GM19193 (cell line): ENCODE measurements around the gene FBL.

Source experiments
- POLR2A ChIP-seq: IDR thresholded peaks from 4 replicates; pipeline ENCODE4 v1.6.1; 2011; ENCODE audit not compliant: insufficient read depth, insufficient read length; ENCODE audit errors: extremely low read depth

The FBL gene

GRCh38 chr19:39845933-39846677 lies at the start of gene FBL:
FBL (minus strand) TSS chr19:39846379; CDS start chr19:39846300, 79 bp downstream.
- TF ChIP-seq POLR2A, result peak; percentile 91

DNA sequence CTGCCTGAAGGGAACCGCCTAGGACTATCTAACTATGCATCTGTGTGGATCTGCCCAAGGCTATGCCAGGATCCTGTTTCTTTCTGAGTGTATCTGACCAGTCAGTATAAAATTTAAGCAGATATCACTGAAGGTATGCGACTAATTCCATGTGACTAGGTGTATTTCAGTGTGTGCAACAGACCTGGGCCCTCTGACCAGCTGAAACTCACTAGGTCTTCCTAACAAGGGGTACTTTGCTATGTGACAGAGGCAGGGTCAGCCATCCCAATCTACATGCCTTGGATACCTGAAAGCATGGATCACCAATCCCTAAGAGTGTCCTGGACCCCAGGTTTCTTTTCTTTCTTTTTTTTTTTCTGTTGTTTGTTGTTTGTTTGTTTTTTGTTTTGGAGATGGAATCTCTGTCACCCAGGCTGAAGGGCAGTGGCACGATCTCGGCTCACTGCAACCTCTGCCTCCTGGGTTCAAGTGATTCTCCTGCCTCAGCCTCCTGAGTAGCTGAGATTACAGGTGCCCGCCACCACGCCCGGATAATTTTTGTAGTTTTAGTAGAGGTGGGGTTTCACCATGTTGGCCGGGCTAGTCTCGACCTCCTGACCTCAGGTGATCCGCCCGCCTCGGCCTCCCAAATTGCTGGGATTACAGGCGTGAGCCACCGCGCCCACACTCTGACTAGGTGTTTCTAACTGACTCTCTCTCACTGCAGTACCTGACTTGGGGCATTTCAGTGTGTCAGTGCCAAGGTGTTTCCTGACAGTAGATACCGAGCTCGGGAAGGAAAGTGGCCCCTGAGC lies 44.8 kb upstream of the FBL start:
- no peak for TF ChIP-seq POLR2A

DNA sequence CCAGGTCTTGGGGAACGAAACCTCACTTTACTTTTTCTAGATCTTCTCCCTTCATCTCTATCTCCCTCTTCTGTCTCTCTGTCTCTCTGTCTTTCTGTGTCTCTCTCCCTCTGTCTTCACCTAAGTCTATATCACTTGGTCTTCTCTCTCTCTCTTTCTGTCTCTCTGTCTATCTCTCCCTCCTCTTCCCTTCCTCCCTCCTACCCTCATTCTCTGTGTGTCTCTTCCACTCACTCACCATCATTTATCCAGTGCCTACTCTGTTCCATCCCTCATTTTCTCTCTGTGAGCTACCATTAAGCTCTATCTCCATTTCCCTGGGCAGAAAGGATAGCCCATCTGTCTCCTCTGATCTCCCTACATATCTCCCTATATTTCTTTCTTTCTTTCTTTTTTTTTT lies 32.2 kb upstream of the FBL start:
- TF ChIP-seq POLR2A, result no peak

DNA sequence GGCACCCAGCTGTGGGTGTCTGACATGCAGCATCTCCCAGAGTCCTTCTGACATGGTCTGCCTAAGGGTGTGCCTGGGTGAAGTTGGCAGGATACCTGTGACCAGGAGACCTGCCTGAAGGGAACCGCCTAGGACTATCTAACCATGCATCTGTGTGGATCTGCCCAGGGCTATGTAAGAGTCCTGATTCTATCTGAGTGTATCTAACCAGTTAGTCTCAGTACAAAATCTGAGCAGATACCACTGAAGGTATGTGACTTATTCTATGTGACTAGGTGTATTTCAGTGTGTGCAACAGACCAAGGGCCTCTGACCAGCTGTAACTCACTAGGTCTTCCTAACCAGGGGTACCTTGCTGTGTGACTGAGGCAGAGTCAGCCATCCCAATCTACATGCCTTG lies 28.2 kb upstream of the FBL start:
- no peak for TF ChIP-seq POLR2A

DNA sequence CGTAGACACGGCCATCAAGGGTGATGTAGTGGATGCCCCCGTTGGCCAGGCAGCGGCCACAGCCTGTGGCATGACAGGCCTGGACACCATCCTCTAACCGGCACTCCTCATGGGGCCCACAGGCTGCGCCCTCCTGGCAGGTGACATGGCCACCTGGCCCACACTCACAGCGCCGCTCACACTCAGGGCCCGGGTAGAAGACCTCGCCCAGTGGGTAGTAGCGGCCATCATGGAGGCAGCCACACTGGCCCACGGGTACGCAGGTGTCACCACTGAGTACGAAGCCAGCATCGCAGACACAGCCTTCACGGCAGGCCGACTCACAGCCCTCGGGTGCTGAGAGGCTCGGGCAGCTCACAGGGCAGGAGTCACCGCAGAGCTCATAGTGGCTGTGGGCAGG lies 27.2 kb upstream of the FBL start:
- TF ChIP-seq POLR2A, result no peak

DNA sequence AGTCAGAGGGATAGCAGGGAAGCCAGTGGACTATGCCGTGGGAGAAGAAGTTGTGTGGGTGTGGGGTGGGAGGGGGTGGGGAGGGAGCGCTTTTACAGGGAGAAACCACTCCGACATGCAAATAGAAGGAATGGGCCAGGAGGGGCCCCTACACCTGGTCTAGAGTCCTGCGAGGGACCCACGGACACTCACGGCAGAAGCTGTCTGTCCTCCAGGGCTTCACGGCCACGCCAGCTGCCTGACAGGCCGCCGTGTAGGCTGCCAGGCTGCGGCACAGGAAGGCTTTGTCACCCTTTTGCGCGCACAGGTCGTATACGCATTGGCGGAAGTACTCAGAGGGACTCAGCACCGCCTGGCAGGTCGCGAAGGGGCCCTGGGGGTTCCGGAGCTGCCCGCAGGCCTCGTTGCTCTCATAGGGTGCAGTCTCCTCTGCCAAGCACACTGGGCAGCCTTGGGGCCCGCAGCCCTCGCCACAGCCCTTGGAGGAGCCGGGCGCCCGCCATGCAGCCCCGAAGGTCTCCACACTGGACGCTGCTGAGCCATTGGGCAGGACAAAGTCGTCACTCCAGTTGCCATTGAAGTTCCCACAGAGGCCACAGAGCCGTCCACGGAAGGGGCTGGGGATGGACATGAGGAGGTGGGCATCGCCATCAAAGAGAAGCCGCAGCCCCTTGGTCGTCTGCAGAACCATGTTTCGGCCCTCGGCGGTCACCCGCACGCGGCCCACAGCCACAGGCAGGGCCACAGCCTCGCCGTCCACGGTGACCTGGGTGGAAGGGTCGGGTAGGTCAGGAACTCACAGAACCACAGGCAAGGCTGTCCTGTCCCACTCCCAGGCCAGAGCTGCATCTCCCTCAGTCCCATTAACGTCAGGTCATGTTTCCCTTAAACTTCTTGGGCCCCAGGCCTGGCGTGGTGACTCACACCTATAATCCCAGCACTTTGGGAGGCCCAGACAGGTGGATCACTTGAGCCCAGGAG lies 26.0 kb upstream of the FBL start:
- no peak for TF ChIP-seq POLR2A

DNA sequence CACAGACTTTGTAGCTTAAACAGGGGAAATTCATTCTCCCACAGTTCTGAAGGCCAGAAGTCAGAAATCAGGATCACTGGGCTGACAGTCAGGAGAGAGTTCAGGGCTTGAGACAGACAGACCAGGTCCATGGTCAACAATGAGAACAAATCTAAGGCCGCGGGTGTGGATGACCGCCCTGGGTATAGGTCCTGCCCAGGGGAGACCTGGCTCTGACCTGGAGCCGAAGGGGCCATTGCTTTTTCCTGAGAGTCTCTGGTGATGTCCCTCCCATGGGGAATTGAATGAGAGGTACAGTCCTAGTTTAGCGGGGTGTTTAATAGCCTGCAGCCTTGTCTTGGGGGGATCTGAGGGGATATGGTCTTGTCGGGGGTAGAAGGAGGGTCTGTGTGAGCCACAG lies 25.2 kb upstream of the FBL start:
- no peak for TF ChIP-seq POLR2A

- TF ChIP-seq POLR2A, result no peak
These were observed 24.2 kb upstream of the FBL start for GRCh38 chr19:39870171-39870971.

DNA sequence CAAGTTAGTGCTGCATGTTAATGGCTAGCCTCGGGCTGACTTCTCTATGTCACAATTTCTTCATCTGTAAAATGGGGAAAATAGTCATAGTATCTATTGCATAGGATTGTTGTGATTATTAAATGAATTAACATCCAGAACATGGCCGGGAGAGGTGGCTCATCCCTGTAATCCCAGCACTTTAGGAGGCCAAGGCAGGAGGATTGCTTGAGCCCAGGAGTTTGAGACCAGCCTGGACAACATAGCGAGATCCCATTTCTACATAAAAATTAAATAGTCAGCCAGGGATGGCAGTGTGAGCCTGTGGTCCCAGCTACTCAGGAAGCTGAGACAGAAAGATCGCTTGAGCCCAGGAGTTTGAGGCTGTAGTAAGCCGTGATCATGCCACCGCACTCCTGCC lies 21.8 kb upstream of the FBL start:
- no peak for TF ChIP-seq POLR2A

- no peak for TF ChIP-seq POLR2A
These were observed 21.0 kb upstream of the FBL start for GRCh38 chr19:39867133-39867532.

DNA sequence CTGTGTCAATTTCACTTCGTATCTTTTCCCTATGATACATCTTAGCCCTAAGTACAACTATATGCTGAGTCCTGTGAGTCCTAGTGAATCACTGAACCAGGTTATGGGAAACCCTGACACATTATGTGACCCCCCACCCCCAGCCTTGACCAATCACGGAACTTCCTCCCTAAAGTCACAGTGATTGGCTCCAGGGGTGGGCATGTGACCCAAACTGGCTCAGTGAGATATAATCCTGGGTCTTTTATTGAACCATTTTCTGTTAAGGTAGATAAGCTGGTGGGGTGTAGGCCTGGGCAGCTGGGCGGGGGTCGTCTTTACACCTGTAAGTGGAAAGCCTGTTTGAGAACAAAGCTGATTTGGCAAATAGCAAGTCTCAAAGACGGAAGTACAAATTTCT lies 19.8 kb upstream of the FBL start:
- TF ChIP-seq POLR2A, result no peak

DNA sequence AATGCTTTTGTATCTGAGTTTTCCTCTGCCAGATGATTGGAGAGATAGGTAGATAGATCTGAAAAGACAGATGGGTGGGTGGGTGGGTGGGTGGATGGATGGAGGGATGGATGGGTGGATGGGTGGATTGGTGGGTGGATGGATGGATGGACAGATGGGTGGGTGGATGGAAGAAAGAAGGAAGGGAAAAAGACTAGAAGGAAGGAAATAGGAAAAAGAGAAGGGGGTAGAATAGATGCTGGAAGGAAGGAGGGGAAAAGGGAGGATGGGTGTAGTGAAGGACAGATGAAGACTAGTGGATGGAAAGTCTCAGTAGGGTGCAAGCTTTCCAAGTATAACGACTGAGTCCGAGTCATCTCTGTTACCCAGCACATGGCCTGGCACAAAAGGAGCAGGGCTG lies 19.0 kb upstream of the FBL start:
- no peak for TF ChIP-seq POLR2A

DNA sequence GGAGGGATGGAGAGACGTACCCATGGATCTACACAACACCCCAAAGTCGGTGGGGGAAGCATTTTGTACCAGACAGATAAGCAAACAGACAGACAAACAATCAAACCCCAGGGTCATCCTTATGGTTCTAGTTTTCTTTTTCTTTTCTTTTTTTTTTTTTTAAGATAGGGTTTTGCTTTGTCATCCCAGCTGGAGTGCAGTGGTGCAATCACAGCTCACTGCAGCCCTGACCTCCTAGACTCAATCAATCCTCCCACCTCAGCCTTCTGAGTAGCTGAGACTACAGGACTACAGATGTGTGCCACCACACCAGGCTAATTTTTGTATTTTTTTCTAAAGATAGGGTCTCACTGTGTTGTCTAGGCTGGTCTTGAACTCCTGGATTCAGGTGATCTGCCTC lies 17.9 kb upstream of the FBL start:
- no peak for TF ChIP-seq POLR2A

- TF ChIP-seq POLR2A, result no peak
These were observed 12.4 kb upstream of the FBL start for GRCh38 chr19:39858541-39858940.
